GM21367 (cell line): ENCODE measurements around the gene VSTM2B.
"Not testable (repeated sequence)": the region's sequence is repeated elsewhere in the genome, so short reads cannot be mapped to it uniquely, and the experiment has no call there.

Source experiments
- ATAC-seq: cut with Tn5 transposase; IDR thresholded peaks from one replicate; pipeline ENCODE4 v1.9.1; 2021; ENCODE audit not compliant: unreplicated experiment

VSTM2B gene

GRCh38 chr19:29544656-29545360 lies 19.0 kb downstream of the VSTM2B start:
- ATAC-seq, result no peak

GRCh38 chr19:29545447-29545846 lies 19.7 kb downstream of the VSTM2B start:
- ATAC-seq, result not testable (repeated sequence)

- no peak for ATAC-seq
These were observed 20.2 kb downstream of the VSTM2B start for GRCh38 chr19:29545866-29546582.

- no peak for ATAC-seq
These were observed 20.9 kb downstream of the VSTM2B start for GRCh38 chr19:29546583-29547190.

- ATAC-seq, result no peak
These were observed 21.7 kb downstream of the VSTM2B start for GRCh38 chr19:29547361-29547960.

GRCh38 chr19:29547981-29548380 lies 22.2 kb downstream of the VSTM2B start:
- no peak for ATAC-seq

GRCh38 chr19:29548483-29549085 lies 22.8 kb downstream of the VSTM2B start:
- ATAC-seq, result no peak

- ATAC-seq, result no peak
These were observed 23.6 kb downstream of the VSTM2B start for GRCh38 chr19:29549105-29550070.

GRCh38 chr19:29550896-29551295 lies 25.1 kb downstream of the VSTM2B start:
- ATAC-seq, result no peak

GRCh38 chr19:29551774-29552173 lies 26.0 kb downstream of the VSTM2B start:
- ATAC-seq, result no peak

GRCh38 chr19:29552454-29553280 lies 26.9 kb downstream of the VSTM2B start:
- no peak for ATAC-seq

GRCh38 chr19:29554149-29554548 lies 28.4 kb downstream of the VSTM2B start:
- ATAC-seq, result no peak

GRCh38 chr19:29559110-29559509 lies 33.3 kb downstream of the VSTM2B start:
- ATAC-seq, result not testable (repeated sequence)

- ATAC-seq, result no peak
These were observed 33.9 kb downstream of the VSTM2B start for GRCh38 chr19:29559743-29560142.

GRCh38 chr19:29560313-29561075 lies 34.7 kb downstream of the VSTM2B start:
- ATAC-seq, result no peak

- no peak for ATAC-seq
These were observed 35.8 kb downstream of the VSTM2B start for GRCh38 chr19:29561601-29562000.

GRCh38 chr19:29562299-29563297 lies 36.8 kb downstream of the VSTM2B start:
- no peak for ATAC-seq
